NOMO-1 treated with dmso at 0.1 percent for 144 hours (cell line): ENCODE results near the gene SMG6.

Experiments
- DNase-seq: peaks from one replicate; lab custom pipeline; 2025; ENCODE audit not compliant: unreplicated experiment; lab: John Stamatoyannopoulos, UW

Gene SMG6

DNA sequence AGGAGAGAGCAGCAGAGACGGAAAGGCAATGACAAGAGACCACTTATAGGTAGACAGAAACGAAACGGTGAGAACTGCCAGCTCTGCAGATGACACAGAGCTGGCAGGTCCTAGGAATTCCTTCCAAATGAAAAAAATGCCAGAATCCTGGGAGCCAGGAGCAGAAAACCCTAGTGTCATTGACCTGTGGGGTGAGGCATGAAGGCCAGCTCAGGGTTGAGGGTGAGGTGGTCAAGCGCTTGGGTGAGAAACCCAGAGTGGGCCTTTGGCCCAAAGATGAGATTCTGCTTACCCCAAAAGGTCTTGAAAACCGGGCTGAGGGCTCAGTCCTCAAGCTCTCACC is 239.5 kb downstream of the SMG6 start:
- DNase-seq = no peak

GRCh38 chr17:2063261-2064146 is 240.1 kb downstream of the SMG6 start:
- no peak for DNase-seq

GRCh38 chr17:2062571-2063183 is 240.9 kb downstream of the SMG6 start:
- no peak for DNase-seq

DNA sequence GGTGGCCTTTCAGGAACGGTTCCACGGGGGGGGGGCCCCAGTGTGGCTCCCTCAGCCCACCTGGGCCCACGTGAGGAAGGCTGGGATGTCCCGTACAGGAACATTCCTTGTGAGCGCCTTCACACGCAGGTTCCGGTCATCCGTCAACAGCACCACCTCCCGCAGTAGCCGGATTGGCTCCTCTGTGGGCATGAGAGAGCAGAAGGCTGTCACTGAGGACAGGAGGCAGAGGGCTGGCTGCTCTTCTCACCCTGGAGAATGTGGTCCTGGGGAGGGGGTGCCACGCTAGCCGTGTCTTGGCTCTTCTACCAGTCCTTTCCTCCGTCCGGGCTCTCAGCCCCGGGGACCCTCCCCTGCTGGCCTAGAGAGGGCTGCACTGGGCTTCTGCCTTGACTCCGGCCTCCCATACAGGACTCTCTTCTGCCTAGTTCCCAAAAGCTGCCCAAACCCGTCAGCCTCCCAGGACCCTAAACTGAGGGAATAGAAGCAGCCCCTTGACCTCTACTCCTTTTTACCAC is 242.1 kb downstream of the SMG6 start:
- DNase-seq = no peak

- DNase-seq = no peak
These were observed 242.7 kb downstream of the SMG6 start for GRCh38 chr17:2060681-2061440.

GRCh38 chr17:2060385-2060658 is 243.3 kb downstream of the SMG6 start:
- DNase-seq = no peak

DNA sequence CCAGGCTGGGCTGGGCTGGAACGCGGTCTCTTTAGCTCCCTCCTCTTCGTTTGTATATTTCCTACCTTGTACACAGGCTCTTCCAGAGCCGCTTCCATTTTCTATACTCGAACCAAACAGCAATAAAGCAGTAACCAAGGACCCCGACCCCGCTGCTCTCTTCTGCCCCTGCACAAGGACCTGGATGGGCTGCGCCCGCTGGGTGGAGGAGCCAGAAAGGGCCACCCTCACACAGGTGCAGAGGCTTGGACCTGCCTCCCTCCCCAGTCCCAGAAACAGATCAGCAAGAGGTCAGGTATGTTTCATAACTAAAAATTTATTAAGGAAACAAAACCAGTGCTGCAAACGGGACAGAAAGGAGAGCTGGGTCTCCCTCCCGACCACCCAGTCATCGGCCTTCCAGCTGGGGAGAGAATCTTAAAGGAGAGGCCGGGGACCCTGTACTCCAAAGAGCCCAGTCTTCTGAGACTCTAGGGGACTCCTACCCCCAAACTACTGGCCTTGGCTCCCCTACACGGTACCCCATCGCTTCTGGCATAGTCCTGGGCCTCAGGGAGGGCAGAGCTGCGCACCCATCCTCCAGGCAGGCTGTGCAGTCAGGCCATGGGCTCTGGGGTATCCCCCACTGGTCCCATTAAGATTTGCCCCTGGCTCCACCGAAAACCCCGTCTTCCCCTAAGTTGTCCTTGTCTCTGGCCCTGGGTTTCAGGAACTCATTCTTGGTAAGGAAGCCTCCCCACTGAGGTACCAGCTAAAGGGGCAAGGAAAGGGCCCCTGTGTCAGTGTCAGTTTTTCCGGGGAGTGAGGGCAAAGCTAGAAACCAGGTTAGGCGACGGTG is 243.8 kb downstream of the SMG6 start:
- DNase-seq = no peak

DNA sequence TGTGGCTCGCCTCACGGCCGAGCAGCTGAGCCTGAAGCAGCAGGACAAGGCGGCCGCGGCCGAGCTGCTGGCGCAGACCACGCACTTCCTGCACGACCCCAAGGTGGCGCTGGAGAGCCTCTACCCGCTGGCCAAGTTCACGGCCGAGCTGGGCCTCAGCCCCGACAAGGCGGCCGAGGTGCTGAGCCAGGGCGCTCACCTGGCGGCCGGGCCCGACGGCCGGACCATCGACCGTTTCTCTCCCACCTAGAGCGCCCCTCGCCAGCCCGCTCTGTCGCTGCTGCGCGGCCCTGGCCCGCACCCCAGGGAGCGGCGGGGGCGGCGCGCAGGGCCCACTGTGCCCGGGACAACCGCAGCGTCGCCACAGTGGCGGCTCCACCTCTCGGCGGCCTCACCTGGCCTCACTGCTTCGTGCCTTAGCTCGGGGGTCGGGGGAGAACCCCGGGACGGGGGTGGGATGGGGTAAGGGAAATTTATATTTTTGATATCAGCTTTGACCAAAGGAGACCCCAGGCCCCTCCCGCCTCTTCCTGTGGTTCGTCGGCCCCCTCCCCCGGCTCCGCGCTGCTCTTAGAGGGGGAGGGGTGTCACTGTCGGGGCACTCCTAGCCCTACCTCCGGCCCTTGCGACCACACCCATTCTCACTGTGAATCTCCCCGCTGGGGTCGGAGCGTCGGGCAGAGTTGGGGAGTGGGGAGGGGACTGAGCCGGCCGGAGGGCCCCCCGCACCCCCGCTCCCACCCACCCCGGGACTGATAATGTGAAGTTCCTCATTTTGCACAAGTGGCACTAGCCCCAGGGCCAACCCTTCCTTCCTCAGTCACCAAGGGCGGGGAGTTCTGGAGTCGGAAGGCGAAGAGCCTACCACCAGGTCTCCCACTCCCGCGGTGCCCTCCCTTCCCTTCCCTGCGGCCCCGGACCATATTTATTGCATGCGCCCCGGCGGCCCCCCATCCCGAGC is 244.7 kb downstream of the SMG6 start:
- peak; percentile 66 for DNase-seq

GRCh38 chr17:2057760-2058585 is 245.6 kb downstream of the SMG6 start:
- no peak for DNase-seq

DNA sequence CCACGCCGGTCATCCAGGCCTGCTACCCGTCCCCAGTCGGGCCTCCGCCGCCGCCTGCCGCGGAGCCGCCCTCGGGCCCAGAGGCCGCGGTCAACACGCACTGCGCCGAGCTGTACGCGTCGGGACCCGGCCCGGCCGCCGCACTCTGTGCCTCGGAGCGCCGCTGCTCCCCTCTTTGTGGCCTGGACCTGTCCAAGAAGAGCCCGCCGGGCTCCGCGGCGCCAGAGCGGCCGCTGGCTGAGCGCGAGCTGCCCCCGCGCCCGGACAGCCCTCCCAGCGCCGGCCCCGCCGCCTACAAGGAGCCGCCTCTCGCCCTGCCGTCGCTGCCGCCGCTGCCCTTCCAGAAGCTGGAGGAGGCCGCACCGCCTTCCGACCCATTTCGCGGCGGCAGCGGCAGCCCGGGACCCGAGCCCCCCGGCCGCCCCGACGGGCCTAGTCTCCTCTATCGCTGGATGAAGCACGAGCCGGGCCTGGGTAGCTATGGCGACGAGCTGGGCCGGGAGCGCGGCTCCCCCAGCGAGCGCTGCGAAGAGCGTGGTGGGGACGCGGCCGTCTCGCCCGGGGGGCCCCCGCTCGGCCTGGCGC is 246.3 kb downstream of the SMG6 start:
- no peak for DNase-seq

GRCh38 chr17:2056206-2057174 is 247.1 kb downstream of the SMG6 start:
- DNase-seq = no peak

DNA sequence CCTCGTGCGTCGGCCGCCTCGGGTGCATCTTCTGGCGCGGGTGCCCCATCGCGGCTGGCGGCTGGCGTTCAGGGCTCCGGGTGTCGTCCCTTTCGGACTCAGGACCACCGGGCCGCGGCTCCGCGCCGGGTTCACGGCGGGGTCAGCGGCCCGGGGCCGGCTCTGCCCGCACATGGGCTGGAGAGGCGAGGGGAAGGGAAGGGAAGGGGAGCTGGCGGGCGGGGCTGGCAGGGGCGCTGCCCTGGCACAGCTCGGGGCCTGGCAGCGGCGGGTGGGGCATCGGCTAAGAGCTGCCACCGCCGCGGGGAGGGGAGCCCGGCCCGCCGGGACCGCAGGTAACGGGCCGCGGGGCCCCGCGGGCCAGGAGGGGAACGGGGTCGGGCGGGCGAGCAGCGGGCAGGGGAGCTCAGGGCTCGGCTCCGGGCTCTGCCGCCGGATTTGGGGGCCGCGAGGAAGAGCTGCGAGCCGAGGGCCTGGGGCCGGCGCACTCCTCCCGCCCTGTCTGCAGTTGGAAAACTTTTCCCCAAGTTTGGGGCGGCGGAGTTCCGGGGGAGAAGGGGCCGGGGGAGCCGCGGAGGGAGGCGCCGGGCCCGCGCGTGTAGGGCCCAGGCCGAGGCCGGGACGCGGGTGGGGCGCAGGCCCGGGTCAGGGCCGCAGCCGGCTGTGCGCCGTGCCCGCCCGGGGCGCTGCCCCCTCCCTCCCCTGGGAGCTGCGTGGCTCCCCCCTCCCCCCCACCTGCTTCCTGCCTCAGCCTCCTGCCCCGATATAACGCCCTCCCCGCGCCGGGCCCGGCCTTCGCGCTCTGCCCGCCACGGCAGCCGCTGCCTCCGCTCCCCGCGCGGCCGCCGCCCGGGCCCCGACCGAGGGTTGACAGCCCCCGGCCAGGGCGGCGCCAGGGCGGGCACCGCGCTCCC is 248.0 kb downstream of the SMG6 start:
- no peak for DNase-seq

DNA sequence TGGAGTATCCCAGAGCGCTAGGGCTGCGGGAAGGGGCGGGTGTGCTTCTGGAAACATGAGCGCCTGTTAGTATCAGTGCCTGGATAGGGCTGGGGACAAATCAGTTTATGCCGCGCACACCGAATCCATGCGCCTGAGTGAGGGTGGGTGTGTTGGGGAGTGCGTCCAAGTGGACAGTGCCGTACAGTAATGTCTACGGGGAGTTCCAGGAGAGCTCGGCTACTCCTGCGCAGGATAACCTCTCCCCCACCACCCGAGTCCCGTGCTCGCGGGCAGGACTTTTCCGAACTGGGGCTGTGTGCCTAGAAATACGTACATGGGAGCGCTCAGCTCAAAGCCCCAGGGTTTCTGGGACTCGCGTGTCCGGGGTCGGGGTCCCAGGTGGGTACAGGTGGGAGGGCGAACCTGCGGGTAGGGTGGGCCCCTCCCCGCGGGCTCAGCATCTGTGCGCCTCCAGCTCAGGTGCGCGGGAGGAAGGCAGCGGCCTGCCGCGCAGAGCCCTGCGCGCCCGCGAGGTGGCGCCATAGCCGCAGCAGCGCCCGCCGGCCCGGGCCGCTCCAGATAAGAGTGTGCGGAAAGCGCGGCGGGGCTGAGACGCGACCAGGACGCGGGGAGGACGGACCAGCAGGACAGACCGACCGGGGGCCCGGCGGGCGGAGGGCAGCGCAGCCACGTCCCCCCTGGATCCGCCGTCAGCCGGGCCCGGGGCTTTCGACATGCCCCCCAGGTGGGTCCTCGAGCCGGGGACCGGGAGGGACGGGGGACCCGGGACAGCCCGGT is 248.9 kb downstream of the SMG6 start, which contains the start of gene HIC1:
HIC1 (plus strand) TSS at position 592 of the 780 bp plus-strand sequence. CDS start 1,588 bp downstream, outside the sequence.
- peak; percentile 58 for DNase-seq

DNA sequence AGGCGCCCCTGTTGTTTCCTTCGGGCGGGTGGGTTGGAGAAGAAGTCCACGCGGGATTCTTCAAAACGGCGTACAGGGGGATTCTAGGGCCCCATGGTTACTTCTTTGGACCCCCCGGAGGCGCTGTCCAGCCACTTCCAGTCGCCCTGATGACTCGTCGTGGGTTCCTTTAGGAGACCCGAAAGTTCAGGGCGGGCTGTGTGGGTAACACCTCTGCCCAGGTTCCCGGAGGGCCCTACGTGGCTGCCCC is 249.4 kb downstream of the SMG6 start:
- DNase-seq = no peak

GRCh38 chr17:2053380-2054261 is 250.0 kb downstream of the SMG6 start:
- DNase-seq = peak; percentile 30
